Peyer's patch (tissue), 4 donors: ENCODE measurements around the gene ANXA2. TPM values are rescaled to one million over a fixed set of nuclear protein-coding genes. Genes with fewer than 3 reads are reported as not detected.
A peak's percentile ranks its signal among the peaks of the same experiment; 100 is the strongest.
"Not testable (repeated sequence)": the region's sequence is repeated elsewhere in the genome, so short reads cannot be mapped to it uniquely, and the experiment has no call there.

Source experiments
- DNase-seq, 3 donors: peaks; one replicate each; pipeline ENCODE4 v3.0.0-alpha.2; 2017 to 2019
- H3K27ac ChIP-seq, 4 donors: fragments of 200-600 bp; sonication (generic); one replicate each; pipeline ENCODE4 v1.5.1; 2016 to 2019
- H3K27me3 ChIP-seq, 2 donors: fragments of 200-600 bp; sonication (generic); one replicate each; pipeline ENCODE4 v1.5.1; 2019
- H3K36me3 ChIP-seq, 3 donors: fragments of 200-600 bp; sonication (generic); one replicate each; pipeline ENCODE4 v1.5.1; 2016 to 2019
- H3K4me1 ChIP-seq, 4 donors: fragments of 200-600 bp; sonication (generic); one replicate each; pipeline ENCODE4 v1.5.1; 2016 to 2019
- H3K4me3 ChIP-seq, 4 donors: fragments of 200-600 bp; sonication (generic); 1 replicate in 3 of 4; 2 replicates in 1 of 4; pipeline ENCODE4 v1.5.1; 2016 to 2019; ENCODE audit warnings: mild to moderate bottlenecking in 1 of 4
- H3K9me3 ChIP-seq, 4 donors: fragments of 200-600 bp; sonication (generic); one replicate each; pipeline ENCODE4 v1.5.1; 2016 to 2019; ENCODE audit warnings: mild to moderate bottlenecking in 1 of 4
- CTCF ChIP-seq, 6 experiments: fragments of 450-650 bp in 4 of 6; fragments of 200-600 bp in 2 of 6; sonication (generic) in 1 of 6; IDR thresholded peaks; one replicate each; pipeline ENCODE4 v1.5.1; 2017 to 2019; ENCODE audit warnings: antibody characterized with exemption in 6 of 6, mild to moderate bottlenecking in 3 of 6, moderate library complexity in 1 of 6
- POLR2A ChIP-seq, 2 donors: fragments of 450-650 bp; IDR thresholded peaks; one replicate each; pipeline ENCODE4 v1.5.1; 2017; ENCODE audit warnings: antibody characterized with exemption in 2 of 2, mild to moderate bottlenecking in 2 of 2, moderate library complexity in 2 of 2
- total RNA-seq, 4 donors: library from RNA; depleted of rRNA; stranded (reverse); fragments of >200 nt; gene quantifications; one replicate each; pipeline ENCODE4 v1.1.0, GENCODE V29; 2016

ANXA2 gene
- total RNA-seq, 4 donors from 2014 or later, result 564 to 802 (median 681) TPM

- DNase-seq, result no peak
- H3K4me3 ChIP-seq, result no peak overlapping the region
- peaks cover 0 to 4% (median 0%) of the 10 kb centered on the region in 3 donors for H3K36me3 ChIP-seq
- no peaks in the 10 kb centered on the region for H3K27me3 ChIP-seq
- no peak for TF ChIP-seq CTCF (IDR thresholded peaks at IDR 0.05)
- no peak for TF ChIP-seq POLR2A (IDR thresholded peaks at IDR 0.05)
- no peak overlapping the region for H3K27ac ChIP-seq
- no peaks in the 10 kb centered on the region for H3K9me3 ChIP-seq
- H3K4me1 ChIP-seq, result no peaks in the 10 kb centered on the region
Observed at GRCh38 chr15:60338810-60339209, 59.0 kb downstream of the ANXA2 start.

GRCh38 chr15:60337076-60337475 is 60.7 kb downstream of the ANXA2 start:
- H3K9me3 ChIP-seq, result no peaks in the 10 kb centered on the region
- no peak for TF ChIP-seq POLR2A (IDR thresholded peaks at IDR 0.05)
- TF ChIP-seq CTCF (IDR thresholded peaks at IDR 0.05), result no peak
- H3K4me3 ChIP-seq, result no peak overlapping the region
- H3K27ac ChIP-seq, result no peak overlapping the region
- H3K27me3 ChIP-seq, result no peaks in the 10 kb centered on the region
- no peaks in the 10 kb centered on the region for H3K4me1 ChIP-seq
- peaks cover 0 to 4% (median 0%) of the 10 kb centered on the region in 3 donors for H3K36me3 ChIP-seq
- DNase-seq, result no peak

GRCh38 chr15:60335296-60335695 is 62.5 kb downstream of the ANXA2 start:
- H3K4me3 ChIP-seq, H3K36me3 ChIP-seq, H3K27me3 ChIP-seq, H3K27ac ChIP-seq, H3K4me1 ChIP-seq, DNase-seq, H3K9me3 ChIP-seq: not testable (repeated sequence)

GRCh38 chr15:60328852-60329443 is 68.8 kb downstream of the ANXA2 start:
- no peak overlapping the region for H3K4me3 ChIP-seq
- H3K27me3 ChIP-seq, result no peaks in the 10 kb centered on the region
- TF ChIP-seq POLR2A (IDR thresholded peaks at IDR 0.05), result no peak
- TF ChIP-seq CTCF (IDR thresholded peaks at IDR 0.05), result peak in 4 of 6 experiments; percentile 50 to 64 (median 54)
- no peak overlapping the region for H3K27ac ChIP-seq
- H3K9me3 ChIP-seq, result no peaks in the 10 kb centered on the region
- no peaks in the 10 kb centered on the region for H3K36me3 ChIP-seq
- peak in 1 of 3 donors; percentile 53 for DNase-seq
- no peaks in the 10 kb centered on the region for H3K4me1 ChIP-seq

- Histone ChIP-seq H3K4me3 (no peak overlapping the region), H3K4me1 (no peaks in the 10 kb centered on the region), H3K27me3 (no peaks in the 10 kb centered on the region), H3K27ac (no peak overlapping the region), H3K9me3 (no peaks in the 10 kb centered on the region), H3K36me3 (no peaks in the 10 kb centered on the region)
- peak in 5 of 6 experiments; percentile 64 to 90 (median 82) for TF ChIP-seq CTCF (IDR thresholded peaks at IDR 0.05)
- TF ChIP-seq POLR2A (IDR thresholded peaks at IDR 0.05), result no peak
- no peak for DNase-seq
Observed at GRCh38 chr15:60326824-60327654, 70.7 kb downstream of the ANXA2 start.

- no peak for DNase-seq
- no peaks in the 10 kb centered on the region for H3K36me3 ChIP-seq
- no peaks in the 10 kb centered on the region for H3K4me1 ChIP-seq
- H3K4me3 ChIP-seq, result no peak overlapping the region
- no peaks in the 10 kb centered on the region for H3K9me3 ChIP-seq
- H3K27ac ChIP-seq, result no peak overlapping the region
- H3K27me3 ChIP-seq, result no peaks in the 10 kb centered on the region
- TF ChIP-seq POLR2A (IDR thresholded peaks at IDR 0.05) (no peak), CTCF (IDR thresholded peaks at IDR 0.05) (no peak)
Observed at GRCh38 chr15:60326343-60326742, 71.4 kb downstream of the ANXA2 start.
